HCT116 (cell line): ENCODE data around the gene NLRP12. TPM values are rescaled to one million over a fixed set of nuclear protein-coding genes. Genes with fewer than 3 reads are reported as not detected.

Experiments
- ATAC-seq: fragments of 200-7000 bp; cut with Tn5 transposase; 2 replicates; pipeline ENCODE4 v1.9.1; 2020; ENCODE audit warnings: mild to moderate bottlenecking, moderate library complexity
- BruUV-seq: library from RNA; stranded (reverse); fragments of 400-500 nt; replicated peaks from 2 replicates; lab custom pipeline; 2021; lab: Mats Ljungman, UMichigan
- CTCF ChIA-PET: fragments of 300-600 bp; sonication (Branson Sonifier 250); formaldehyde crosslinking; loops from one replicate; lab custom pipeline; 2021; ENCODE audit warnings: antibody characterized with exemption; lab: Charles Lee
- POLR2A ChIA-PET: fragments of 300-600, 350-600 bp; sonication (Branson Sonifier 250); formaldehyde crosslinking; loops from one replicate; lab custom pipeline; 2021; ENCODE audit warnings: antibody characterized with exemption; lab: Charles Lee
- RAD21 ChIA-PET, 2 experiments: fragments of 300-600 bp; sonication (Branson Sonifier 250); formaldehyde crosslinking; loops; one replicate each; lab custom pipeline; 2023; ENCODE audit warnings: low total read pairs in 2 of 2; ENCODE audit not compliant: uncharacterized antibody in 2 of 2, unreplicated experiment in 2 of 2, low non-redundant PET in 1 of 2; lab: Charles Lee
- DNase-seq: peaks from one replicate; pipeline ENCODE4 v3.0.0-alpha.2; 2010; ENCODE audit warnings: low read depth, low spot score
- H2AFZ ChIP-seq: fragments of 200-600 bp; shearing (Covaris generic), sonication (generic); 2 replicates; pipeline ENCODE4 v1.6.1; 2017; ENCODE audit warnings: low read depth, mixed run types, mixed read lengths, antibody characterized with exemption, low read length; ENCODE audit not compliant: poor library complexity, severe bottlenecking
- H3K27ac ChIP-seq: 2 replicates; pipeline ENCODE4 v1.5.1; 2012; ENCODE audit warnings: low read depth, low read length
- H3K27me3 ChIP-seq: fragments of 200-600 bp; sonication (generic); 2 replicates; pipeline ENCODE4 v1.6.1; 2016; ENCODE audit warnings: mixed run types, low read length, mixed read lengths; ENCODE audit not compliant: insufficient read depth
- H3K36me3 ChIP-seq, 2 experiments: fragments of 200-500 bp in 1 of 2; fragments of 200-600 bp in 1 of 2; sonication (Bioruptor generic) in 1 of 2; sonication (generic) in 1 of 2; 2 replicates each; pipeline versions ENCODE4 v1.5.1 to v1.6.1; 2014 to 2016; ENCODE audit warnings: low read length in 2 of 2, inconsistent platforms in 1 of 2, mixed read lengths in 1 of 2, mixed run types in 1 of 2; ENCODE audit not compliant: insufficient read depth in 2 of 2, control insufficient read depth in 1 of 2
- H3K4me1 ChIP-seq, 2 experiments: fragments of 200-600 bp in 1 of 2; sonication (generic) in 1 of 2; 2 replicates each; pipeline versions ENCODE4 v1.5.1 to v1.6.1; 2012 to 2017; ENCODE audit warnings: low read length in 2 of 2, inconsistent platforms in 1 of 2, mild to moderate bottlenecking in 1 of 2, mixed read lengths in 1 of 2, mixed run types in 1 of 2, moderate library complexity in 1 of 2; ENCODE audit not compliant: insufficient read depth in 2 of 2, control insufficient read depth in 1 of 2
- H3K4me2 ChIP-seq: fragments of 200-600 bp; sonication (generic); 2 replicates; pipeline ENCODE4 v1.6.1; 2017; ENCODE audit warnings: mixed run types, low read length, mixed read lengths
- H3K4me3 ChIP-seq, 2 experiments: fragments of 200-600 bp in 1 of 2; sonication (generic) in 1 of 2; replicated peaks in 1 of 2; 2 replicates each; pipeline ENCODE4 v1.5.1; 2011 to 2016; ENCODE audit warnings: low read length in 2 of 2, control low read depth in 1 of 2, low read depth in 1 of 2, mild to moderate bottlenecking in 1 of 2, mixed read lengths in 1 of 2, mixed run types in 1 of 2
- H3K79me2 ChIP-seq: fragments of 200-600 bp; sonication (generic); 2 replicates; pipeline ENCODE4 v1.6.1; 2017; ENCODE audit warnings: mild to moderate bottlenecking, mixed run types, low read length, moderate library complexity, mixed read lengths; ENCODE audit not compliant: insufficient read depth
- H3K9ac ChIP-seq: fragments of 200-600 bp; sonication (generic); 2 replicates; pipeline ENCODE4 v1.6.1; 2016; ENCODE audit warnings: low read length, mixed read lengths
- H3K9me2 ChIP-seq: fragments of 200-600 bp; sonication (generic), shearing (Covaris generic); 2 replicates; pipeline ENCODE4 v1.6.1; 2017; ENCODE audit warnings: mixed run types, mild to moderate bottlenecking, moderate library complexity; ENCODE audit not compliant: insufficient read depth
- H3K9me3 ChIP-seq, 2 experiments: fragments of 200-500 bp in 1 of 2; fragments of 200-600 bp in 1 of 2; sonication (Bioruptor generic) in 1 of 2; sonication (generic) in 1 of 2; 2 replicates each; pipeline ENCODE4 v1.6.1; 2014 to 2017; ENCODE audit warnings: low read length in 2 of 2, mixed read lengths in 2 of 2, inconsistent platforms in 1 of 2, low read depth in 1 of 2, mild to moderate bottlenecking in 1 of 2, mixed run types in 1 of 2, moderate library complexity in 1 of 2; ENCODE audit not compliant: control insufficient read depth in 1 of 2, insufficient read depth in 1 of 2
- H4K20me1 ChIP-seq: fragments of 200-600 bp; sonication (generic), shearing (Covaris generic); 2 replicates; pipeline ENCODE4 v1.6.1; 2017; ENCODE audit warnings: mixed run types, mild to moderate bottlenecking, moderate library complexity; ENCODE audit not compliant: insufficient read depth
- CEBPB ChIP-seq: IDR thresholded peaks from 2 replicates; pipeline ENCODE4 v1.6.1; 2012; ENCODE audit warnings: low read depth
- SIN3A ChIP-seq: IDR thresholded peaks from 2 replicates; pipeline ENCODE4 v1.6.1; 2012; ENCODE audit warnings: low read depth
- SRF ChIP-seq: IDR thresholded peaks from 2 replicates; pipeline ENCODE4 v1.6.1; 2012; ENCODE audit warnings: low read depth
- TCF7L2 ChIP-seq: IDR thresholded peaks from 2 replicates; pipeline ENCODE4 v1.7.0; 2011; ENCODE audit warnings: borderline replicate concordance, inconsistent platforms; ENCODE audit not compliant: insufficient read depth, insufficient read length; ENCODE audit errors: extremely low read depth
- ZBTB33 ChIP-seq: IDR thresholded peaks from 2 replicates; pipeline ENCODE4 v1.6.1; 2011; ENCODE audit warnings: mild to moderate bottlenecking, low read length, moderate library complexity; ENCODE audit not compliant: insufficient replicate concordance; ENCODE audit errors: extremely low read depth
- intact Hi-C: fragments of 100-400 bp; cut with micrococcal nuclease; formaldehyde crosslinking; loops from 2 replicates; pipeline ENCODE4 v1.10.0; 2022
- total RNA-seq: library from RNA; stranded (reverse); gene quantifications from one replicate; pipeline ENCODE4 v1.2.1, GENCODE V29; 2021; ENCODE audit not compliant: unreplicated experiment
- TF ChIP-seq, protein P1 (sequence below), 3 experiments: fragments of 200-600 bp in 1 of 3; sonication (generic) in 1 of 3; IDR thresholded peaks in 2 of 3; conservative IDR thresholded peaks in 1 of 3; 2 replicates each; pipeline ENCODE4 v1.5.1; 2012 to 2017; ENCODE audit warnings: low read depth in 2 of 3, low read length in 2 of 3, antibody characterized with exemption in 1 of 3, borderline replicate concordance in 1 of 3, control low read depth in 1 of 3, mild to moderate bottlenecking in 1 of 3, mixed read lengths in 1 of 3, mixed run types in 1 of 3, moderate library complexity in 1 of 3; ENCODE audit not compliant: insufficient read depth in 1 of 3

NLRP12 gene
- total RNA-seq, 1 experiment from 2014 or later, result 0.25 TPM

- DNase-seq (no peak), ATAC-seq (no peak)
- Histone ChIP-seq H3K27me3 (no peaks in the 10 kb centered on the region), H3K27ac (no peak overlapping the region), H2AFZ (no peak overlapping the region), H3K9me3 (no peaks in the 10 kb centered on the region), H3K79me2 (no peaks in the 10 kb centered on the region), H3K9me2 (no peaks in the 10 kb centered on the region), H3K36me3 (no peaks in the 10 kb centered on the region), H3K4me3 (no peak overlapping the region), H3K4me2 (no peak overlapping the region), H4K20me1 (no peaks in the 10 kb centered on the region), H3K9ac (no peak overlapping the region), H3K4me1 (peaks cover 0 to 11% of the 10 kb centered on the region in 2 experiments; a peak in 1 of 4 replicates)
- RAD21 ChIA-PET, result no interaction called here
- CTCF ChIA-PET, result no interaction called here
- TF ChIP-seq CEBPB (no peak), TCF7L2 (no peak), SIN3A (no peak), SRF (no peak), ZBTB33 (no peak)
- TF ChIP-seq, protein P1, sequence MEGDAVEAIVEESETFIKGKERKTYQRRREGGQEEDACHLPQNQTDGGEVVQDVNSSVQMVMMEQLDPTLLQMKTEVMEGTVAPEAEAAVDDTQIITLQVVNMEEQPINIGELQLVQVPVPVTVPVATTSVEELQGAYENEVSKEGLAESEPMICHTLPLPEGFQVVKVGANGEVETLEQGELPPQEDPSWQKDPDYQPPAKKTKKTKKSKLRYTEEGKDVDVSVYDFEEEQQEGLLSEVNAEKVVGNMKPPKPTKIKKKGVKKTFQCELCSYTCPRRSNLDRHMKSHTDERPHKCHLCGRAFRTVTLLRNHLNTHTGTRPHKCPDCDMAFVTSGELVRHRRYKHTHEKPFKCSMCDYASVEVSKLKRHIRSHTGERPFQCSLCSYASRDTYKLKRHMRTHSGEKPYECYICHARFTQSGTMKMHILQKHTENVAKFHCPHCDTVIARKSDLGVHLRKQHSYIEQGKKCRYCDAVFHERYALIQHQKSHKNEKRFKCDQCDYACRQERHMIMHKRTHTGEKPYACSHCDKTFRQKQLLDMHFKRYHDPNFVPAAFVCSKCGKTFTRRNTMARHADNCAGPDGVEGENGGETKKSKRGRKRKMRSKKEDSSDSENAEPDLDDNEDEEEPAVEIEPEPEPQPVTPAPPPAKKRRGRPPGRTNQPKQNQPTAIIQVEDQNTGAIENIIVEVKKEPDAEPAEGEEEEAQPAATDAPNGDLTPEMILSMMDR (IDR thresholded peaks at IDR 0.05 in 2 of 3, conservative IDR thresholded peaks at IDR 0.05 in 1 of 3; ENCODE audit: borderline replicate concordance in 1 of 3, insufficient read depth in 1 of 3, low read depth in 2 of 3, low read length in 2 of 3), result no peak
- POLR2A ChIA-PET, result no interaction called here
- BruUV-seq, result no TSS peak
- intact Hi-C loops, result no loop called here
Observed at GRCh38 chr19:53787266-53787665, 36.8 kb downstream of the NLRP12 start.
